NCI-H774 (cell line): ENCODE measurements around the gene BMPR1A.
"Not testable (repeated sequence)": the region's sequence is repeated elsewhere in the genome, so short reads cannot be mapped to it uniquely, and the experiment has no call there.

Source experiments
- DNase-seq: peaks from one replicate; lab custom pipeline; 2025; lab: John Stamatoyannopoulos, UW

Gene BMPR1A

DNA sequence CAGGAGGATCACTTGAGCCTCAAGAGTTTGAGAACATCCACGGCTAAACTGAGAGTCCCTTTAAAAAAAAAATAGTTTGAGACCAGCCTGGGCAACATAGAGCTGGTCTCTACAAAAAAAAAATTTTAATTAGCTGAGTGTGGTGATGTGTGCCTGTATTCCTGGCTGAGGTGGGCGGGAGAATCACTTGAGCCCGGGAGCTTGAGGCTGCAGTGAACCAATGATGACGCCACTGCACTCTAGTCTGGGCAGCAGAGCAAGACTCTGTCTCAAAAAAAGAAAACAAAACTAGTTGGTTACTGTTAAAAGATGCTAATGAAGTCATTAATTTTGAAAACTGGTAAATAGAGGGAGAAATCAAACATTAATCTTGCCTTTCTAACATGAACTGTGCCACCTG is 124.6 kb downstream of the BMPR1A start:
- no peak for DNase-seq

DNA sequence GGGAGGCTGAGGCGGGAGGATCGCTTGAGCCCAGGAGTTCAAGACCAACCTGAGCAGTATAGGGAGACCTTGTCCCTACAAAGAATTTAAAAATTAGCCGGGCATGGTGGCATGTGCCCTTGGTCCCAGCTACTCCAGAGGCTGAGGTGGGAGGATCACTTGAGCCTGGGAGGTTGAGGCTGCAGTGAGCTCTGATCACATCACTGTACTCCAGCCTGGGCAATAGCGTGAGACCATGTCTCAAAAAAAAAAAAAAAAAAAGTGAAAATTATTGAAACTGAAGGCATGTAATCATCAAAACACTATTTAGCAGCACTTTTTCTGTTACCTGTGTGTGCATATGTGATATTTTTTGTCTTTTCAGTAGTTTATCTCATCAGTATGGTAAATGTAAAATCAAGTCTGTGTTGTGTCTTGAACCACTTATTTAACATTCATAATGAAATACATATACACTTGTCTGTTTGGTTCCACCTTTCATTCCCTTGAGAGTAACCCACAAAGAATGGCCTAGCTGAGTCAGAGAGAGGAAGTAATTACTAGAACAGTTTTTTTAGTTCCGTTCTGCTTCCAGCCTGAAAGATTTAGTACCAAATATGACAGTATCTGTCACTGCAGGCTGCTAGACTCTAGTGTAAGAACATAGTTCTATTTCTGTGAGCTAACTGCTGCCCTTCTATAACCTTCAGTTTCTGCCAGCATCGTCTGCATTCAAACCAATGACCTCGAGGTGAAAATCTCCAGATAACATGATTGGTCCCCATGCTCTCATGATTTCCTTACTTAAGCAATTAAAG is 132.4 kb downstream of the BMPR1A start:
- no peak for DNase-seq

GRCh38 chr10:86889997-86890396 is 133.6 kb downstream of the BMPR1A start:
- DNase-seq, result no peak

- DNase-seq, result no peak
These were observed 142.1 kb downstream of the BMPR1A start for GRCh38 chr10:86898511-86898910.

DNA sequence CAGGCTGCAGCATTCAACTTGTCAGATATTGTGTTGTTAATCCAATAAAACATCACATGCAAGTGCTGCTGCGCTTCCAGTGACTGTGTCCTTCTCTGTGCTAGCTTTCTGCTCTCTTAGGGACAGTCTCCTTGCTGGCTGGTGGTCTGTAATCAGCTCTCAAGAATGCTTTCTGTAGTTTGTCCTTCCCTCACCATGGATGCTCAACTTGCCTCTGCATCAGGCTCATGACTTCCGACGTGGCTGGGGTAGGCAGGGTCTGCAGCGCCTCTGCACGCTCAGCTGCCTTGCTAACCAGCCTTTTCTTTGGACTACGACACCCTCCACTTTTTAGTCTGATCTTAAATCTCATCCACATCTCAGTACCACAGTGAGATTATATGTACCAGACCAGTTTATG is 142.7 kb downstream of the BMPR1A start:
- DNase-seq, result no peak

- no peak for DNase-seq
These were observed 143.4 kb downstream of the BMPR1A start for GRCh38 chr10:86899670-86900276.

DNA sequence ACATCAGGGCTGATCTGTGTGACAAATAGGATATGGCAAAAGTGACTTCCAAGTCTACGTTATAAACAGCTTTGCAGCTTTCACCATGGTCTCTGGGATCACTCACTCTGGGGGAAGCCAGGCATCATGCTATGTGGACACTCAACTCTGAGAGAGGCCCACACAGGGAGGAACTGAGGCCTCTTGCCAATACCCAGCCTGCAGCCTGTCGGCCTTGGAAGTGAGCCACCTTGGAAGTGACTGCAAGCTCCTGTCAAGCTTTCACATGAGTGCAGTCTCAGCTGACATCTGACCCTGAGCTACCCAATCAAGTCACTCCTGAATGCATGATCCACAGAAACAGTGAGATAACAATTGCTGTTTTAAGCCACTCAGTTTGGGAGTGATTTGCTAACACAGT is 144.5 kb downstream of the BMPR1A start:
- DNase-seq, result no peak

GRCh38 chr10:86904600-86904999 is 148.2 kb downstream of the BMPR1A start:
- no peak for DNase-seq

GRCh38 chr10:86905429-86905828 is 149.0 kb downstream of the BMPR1A start:
- DNase-seq, result no peak

DNA sequence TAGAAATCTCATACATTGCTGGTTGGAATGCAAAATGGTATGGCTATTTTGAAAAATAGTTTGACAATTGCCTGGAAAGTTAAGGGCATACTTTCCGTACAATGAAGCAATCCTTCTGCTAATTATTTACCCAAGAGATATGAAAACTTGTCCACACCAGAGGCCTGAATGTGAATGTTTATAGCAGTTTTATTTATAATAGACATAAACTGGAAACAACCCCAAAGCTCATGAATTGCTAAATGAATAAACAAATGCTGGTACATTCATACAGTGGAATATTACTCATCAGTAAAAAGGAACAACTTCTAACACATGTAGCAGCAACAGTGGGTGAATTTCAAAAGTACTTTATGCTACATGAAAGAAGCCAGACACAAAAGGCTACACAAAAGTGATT is 158.3 kb downstream of the BMPR1A start:
- no peak for DNase-seq

GRCh38 chr10:86918022-86918471 is 161.6 kb downstream of the BMPR1A start:
- DNase-seq, result no peak

- no peak for DNase-seq
These were observed 166.1 kb downstream of the BMPR1A start for GRCh38 chr10:86922553-86922961.

GRCh38 chr10:86929468-86930380 is 173.3 kb downstream of the BMPR1A start:
- no peak for DNase-seq

GRCh38 chr10:86931872-86932271 is 175.5 kb downstream of the BMPR1A start:
- no peak for DNase-seq

DNA sequence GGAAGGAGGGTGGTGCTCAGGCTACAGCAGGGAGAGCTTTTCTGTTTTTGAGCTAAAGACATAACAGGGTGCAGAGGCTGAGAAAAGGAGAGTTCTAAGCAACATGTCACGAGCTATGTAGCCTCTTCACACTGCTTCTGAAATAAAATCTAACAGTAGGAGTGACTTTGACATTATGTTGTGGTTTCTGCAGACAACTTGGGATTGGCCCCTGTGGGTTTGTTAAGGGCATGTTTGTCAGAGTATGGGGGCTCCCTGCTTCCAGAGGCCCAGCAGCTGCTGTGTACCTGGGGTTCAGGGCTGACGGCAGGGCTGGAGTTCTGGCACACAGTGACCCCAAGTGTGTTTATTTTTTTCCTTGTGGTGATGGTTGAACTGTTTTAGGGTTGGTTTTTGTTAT is 176.3 kb downstream of the BMPR1A start:
- DNase-seq, result no peak

DNA sequence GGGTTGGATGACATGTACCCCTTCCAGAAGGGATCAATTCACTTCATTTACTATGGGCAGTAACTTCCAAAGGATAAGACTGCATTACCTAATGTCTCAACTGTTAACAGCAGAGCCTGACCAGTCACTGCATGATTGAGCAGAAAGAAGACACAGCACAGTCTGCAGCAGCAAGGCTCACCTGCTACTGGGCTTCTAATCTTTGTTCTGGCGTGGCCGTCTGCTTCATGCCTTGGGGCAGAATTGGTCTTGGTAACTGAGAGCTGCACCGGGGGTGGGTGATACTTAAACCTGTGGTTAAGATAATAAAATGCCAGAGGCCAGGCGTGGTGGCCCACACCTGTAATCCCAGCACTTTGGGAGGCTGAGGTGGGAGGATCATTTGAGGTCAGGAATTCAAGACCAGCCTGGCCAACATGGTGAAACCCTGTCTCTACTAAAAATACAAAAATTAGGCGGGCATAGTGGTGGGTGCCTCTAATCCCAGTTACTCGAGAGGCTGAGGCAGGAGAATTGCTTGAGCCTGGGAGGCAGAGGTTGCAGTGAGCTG is 177.8 kb downstream of the BMPR1A start:
- not testable (repeated sequence) for DNase-seq

DNA sequence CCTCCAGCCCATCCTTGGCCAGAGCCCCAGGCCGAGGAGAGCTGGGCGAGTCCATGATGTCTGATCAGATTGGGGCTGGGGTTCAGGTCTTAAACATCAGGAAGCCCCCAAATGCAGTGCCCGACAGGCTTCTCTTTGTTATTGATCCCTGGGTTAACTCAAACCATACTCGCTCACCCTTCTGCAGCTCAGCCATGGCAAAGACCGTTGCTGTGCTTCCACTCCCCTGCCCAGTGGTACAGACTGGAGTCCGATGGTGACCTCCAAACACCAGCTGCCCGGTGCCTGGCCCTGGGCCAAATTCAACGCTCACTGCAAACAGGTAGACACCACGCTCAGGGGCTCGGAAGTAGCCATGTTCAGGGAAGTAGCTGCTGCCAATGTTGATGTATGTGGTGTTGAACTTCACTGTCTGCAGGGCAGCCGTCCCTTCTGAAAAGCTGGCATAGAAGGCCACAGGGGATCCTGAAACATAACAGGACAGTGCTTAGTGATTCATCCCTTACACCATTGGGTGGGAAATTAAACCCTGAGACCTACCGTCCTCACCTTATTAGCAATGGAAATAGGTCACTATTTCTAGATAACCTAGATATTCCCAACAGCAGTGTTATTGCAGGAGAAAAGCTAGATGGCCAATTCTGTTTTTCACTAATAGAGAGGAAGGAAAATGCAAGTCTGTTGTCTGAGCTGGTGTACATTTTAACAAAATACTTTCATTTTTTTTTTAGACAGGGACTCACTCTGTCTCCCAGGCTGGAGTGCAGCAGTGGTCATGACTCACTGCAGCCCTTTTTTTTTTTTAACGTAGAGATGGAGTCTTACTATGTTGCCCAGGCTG is 180.5 kb downstream of the BMPR1A start:
- no peak for DNase-seq

DNA sequence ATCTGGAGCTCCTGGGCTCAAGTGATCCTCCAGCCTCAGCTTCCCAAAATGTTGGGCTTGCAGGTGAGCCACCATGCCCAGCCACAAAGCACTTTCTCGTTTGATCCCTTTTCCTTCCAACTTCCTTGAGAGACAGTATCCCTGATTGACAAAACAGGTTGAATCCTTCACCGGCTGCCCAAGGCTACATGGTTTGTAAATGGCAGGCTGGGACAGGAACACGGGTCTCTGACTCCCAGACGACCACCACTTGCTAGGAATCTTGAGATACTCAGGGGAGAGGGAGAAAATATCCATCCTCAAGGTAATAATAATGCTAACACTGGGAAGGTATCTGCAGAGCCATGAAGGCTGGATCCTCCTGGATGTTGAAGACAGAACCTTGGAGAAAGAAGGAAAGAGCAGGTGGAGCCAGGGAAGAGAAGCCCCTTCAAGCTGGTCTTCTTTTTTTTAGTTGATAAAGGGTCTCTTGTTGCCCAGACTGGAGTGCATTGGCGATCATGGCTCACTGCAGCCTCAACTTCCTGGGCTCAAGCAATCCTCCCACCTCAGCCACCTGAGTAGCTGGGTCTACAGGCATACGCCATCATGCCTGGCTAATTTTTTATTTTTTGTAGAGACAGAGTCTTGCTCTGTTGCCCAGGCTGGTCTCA is 181.2 kb downstream of the BMPR1A start:
- DNase-seq, result no peak

- no peak for DNase-seq
These were observed 181.8 kb downstream of the BMPR1A start for GRCh38 chr10:86938260-86938659.

GRCh38 chr10:86940076-86940475 is 183.7 kb downstream of the BMPR1A start:
- not testable (repeated sequence) for DNase-seq

GRCh38 chr10:86940677-86941076 is 184.3 kb downstream of the BMPR1A start:
- DNase-seq, result no peak
